SU-DHL-6 (cell line): ENCODE measurements around the gene AEBP1.

Experiments
- EZH2phosphoT487 ChIP-seq: fragments of 200-600 bp; sonication (generic), shearing (Covaris generic); conservative IDR thresholded peaks from 2 replicates; pipeline ENCODE4 v1.6.1; 2018; ENCODE audit warnings: mild to moderate bottlenecking, antibody characterized with exemption, low read length, moderate library complexity, mixed read lengths
- TF ChIP-seq, protein P1 (sequence below): fragments of 200-600 bp; sonication (generic); IDR thresholded peaks from one replicate; pipeline ENCODE4 v1.5.1; 2017; ENCODE audit warnings: antibody characterized with exemption, mild to moderate bottlenecking, low read length, moderate library complexity; ENCODE audit not compliant: insufficient read depth, poor library complexity, severe bottlenecking

GRCh38 chr7:44065431-44066110 lies 38.6 kb upstream of the AEBP1 start, which contains the start of gene PGAM2:
- TF ChIP-seq, protein P1, sequence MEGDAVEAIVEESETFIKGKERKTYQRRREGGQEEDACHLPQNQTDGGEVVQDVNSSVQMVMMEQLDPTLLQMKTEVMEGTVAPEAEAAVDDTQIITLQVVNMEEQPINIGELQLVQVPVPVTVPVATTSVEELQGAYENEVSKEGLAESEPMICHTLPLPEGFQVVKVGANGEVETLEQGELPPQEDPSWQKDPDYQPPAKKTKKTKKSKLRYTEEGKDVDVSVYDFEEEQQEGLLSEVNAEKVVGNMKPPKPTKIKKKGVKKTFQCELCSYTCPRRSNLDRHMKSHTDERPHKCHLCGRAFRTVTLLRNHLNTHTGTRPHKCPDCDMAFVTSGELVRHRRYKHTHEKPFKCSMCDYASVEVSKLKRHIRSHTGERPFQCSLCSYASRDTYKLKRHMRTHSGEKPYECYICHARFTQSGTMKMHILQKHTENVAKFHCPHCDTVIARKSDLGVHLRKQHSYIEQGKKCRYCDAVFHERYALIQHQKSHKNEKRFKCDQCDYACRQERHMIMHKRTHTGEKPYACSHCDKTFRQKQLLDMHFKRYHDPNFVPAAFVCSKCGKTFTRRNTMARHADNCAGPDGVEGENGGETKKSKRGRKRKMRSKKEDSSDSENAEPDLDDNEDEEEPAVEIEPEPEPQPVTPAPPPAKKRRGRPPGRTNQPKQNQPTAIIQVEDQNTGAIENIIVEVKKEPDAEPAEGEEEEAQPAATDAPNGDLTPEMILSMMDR, result no peak
- TF ChIP-seq EZH2phosphoT487, result no peak
